Liver (tissue), 9 donors: ENCODE measurements around the gene SOAT1. TPM values are rescaled to one million over a fixed set of nuclear protein-coding genes. Genes with fewer than 3 reads are reported as not detected.

ENCODE experiments used
- DNase-seq: peaks from one replicate; pipeline ENCODE4 v3.0.0-alpha.2; 2017; ENCODE audit warnings: low spot score
- H3K27ac ChIP-seq, 2 donors: one replicate each; pipeline ENCODE4 v1.7.0; 2013; ENCODE audit warnings: inconsistent platforms in 2 of 2, low read length in 2 of 2, control low read depth in 1 of 2, low read depth in 1 of 2, mild to moderate bottlenecking in 1 of 2
- H3K27me3 ChIP-seq, 4 donors: one replicate each; pipeline versions ENCODE4 v1.6.1 to v1.7.0; 2013; ENCODE audit warnings: low read length in 3 of 4, inconsistent platforms in 1 of 4, mild to moderate bottlenecking in 1 of 4, moderate library complexity in 1 of 4; ENCODE audit not compliant: control insufficient read depth in 4 of 4, insufficient read depth in 4 of 4
- H3K36me3 ChIP-seq, 4 donors: one replicate each; pipeline versions ENCODE4 v1.6.1 to v1.7.0; 2013; ENCODE audit warnings: low read length in 3 of 4, mild to moderate bottlenecking in 3 of 4, low read depth in 1 of 4, moderate library complexity in 1 of 4; ENCODE audit not compliant: control insufficient read depth in 4 of 4, insufficient read depth in 3 of 4
- H3K4me1 ChIP-seq, 4 donors: one replicate each; pipeline versions ENCODE4 v1.6.1 to v1.7.0; 2013; ENCODE audit warnings: low read length in 3 of 4, mild to moderate bottlenecking in 3 of 4, moderate library complexity in 1 of 4; ENCODE audit not compliant: control insufficient read depth in 4 of 4, insufficient read depth in 4 of 4
- H3K4me3 ChIP-seq, 3 donors: one replicate each; pipeline versions ENCODE4 v1.6.1 to v1.7.0; 2013; ENCODE audit warnings: low read length in 3 of 3, control low read depth in 1 of 3, low read depth in 1 of 3, mild to moderate bottlenecking in 1 of 3
- H3K9ac ChIP-seq, 2 donors: one replicate each; pipeline ENCODE4 v1.7.0; 2013; ENCODE audit warnings: low read length in 2 of 2, mild to moderate bottlenecking in 2 of 2, moderate library complexity in 2 of 2, control low read depth in 1 of 2, low read depth in 1 of 2
- H3K9me3 ChIP-seq, 4 donors: one replicate each; pipeline versions ENCODE4 v1.6.1 to v1.7.0; 2013; ENCODE audit warnings: low read length in 3 of 4; ENCODE audit not compliant: control insufficient read depth in 4 of 4
- ATF3 ChIP-seq: IDR thresholded peaks from 2 replicates; pipeline ENCODE4 v1.6.1; 2016; ENCODE audit warnings: antibody characterized with exemption
- CTCF ChIP-seq: fragments of 150-350 bp; IDR thresholded peaks from 2 replicates; pipeline ENCODE4 v1.5.1; 2017; ENCODE audit warnings: improper control_type of control experiment, low read depth, low read length; ENCODE audit not compliant: missing input control
- EGR1 ChIP-seq, 2 donors: IDR thresholded peaks; 2 replicates each; pipeline ENCODE4 v1.6.1; 2016 to 2018; ENCODE audit warnings: antibody characterized with exemption in 2 of 2, low read depth in 2 of 2
- FOXA1 ChIP-seq: IDR thresholded peaks from 2 replicates; pipeline ENCODE4 v1.6.1; 2016; ENCODE audit warnings: antibody characterized with exemption
- FOXA2 ChIP-seq: IDR thresholded peaks from 2 replicates; pipeline ENCODE4 v1.6.1; 2016; ENCODE audit warnings: antibody characterized with exemption
- GABPA ChIP-seq, 2 donors: IDR thresholded peaks in 1 of 2; conservative IDR thresholded peaks in 1 of 2; 2 replicates each; pipeline ENCODE4 v1.6.1; 2016; ENCODE audit warnings: antibody characterized with exemption in 2 of 2, mild to moderate bottlenecking in 1 of 2, moderate library complexity in 1 of 2
- HNF4A ChIP-seq, 2 donors: conservative IDR thresholded peaks; 2 replicates each; pipeline ENCODE4 v1.6.1; 2016; ENCODE audit warnings: antibody characterized with exemption in 2 of 2, mild to moderate bottlenecking in 2 of 2
- HNF4G ChIP-seq: IDR thresholded peaks from 2 replicates; pipeline ENCODE4 v1.6.1; 2016; ENCODE audit warnings: antibody characterized with exemption
- JUND ChIP-seq, 2 donors: IDR thresholded peaks; 2 replicates each; pipeline ENCODE4 v1.6.1; 2016; ENCODE audit warnings: antibody characterized with exemption in 2 of 2
- NR2F2 ChIP-seq: IDR thresholded peaks from 2 replicates; pipeline ENCODE4 v1.6.1; 2016; ENCODE audit warnings: antibody characterized with exemption
- RAD21 ChIP-seq, 2 donors: IDR thresholded peaks; 2 replicates each; pipeline ENCODE4 v1.6.1; 2016; ENCODE audit warnings: antibody characterized with exemption in 2 of 2, mild to moderate bottlenecking in 2 of 2
- REST ChIP-seq: IDR thresholded peaks from 2 replicates; pipeline ENCODE4 v1.6.1; 2016; ENCODE audit warnings: antibody characterized with exemption, mild to moderate bottlenecking
- SP1 ChIP-seq: IDR thresholded peaks from 2 replicates; pipeline ENCODE4 v1.6.1; 2018; ENCODE audit warnings: antibody characterized with exemption, mild to moderate bottlenecking
- TAF1 ChIP-seq: conservative IDR thresholded peaks from 2 replicates; pipeline ENCODE4 v1.6.1; 2016; ENCODE audit warnings: antibody characterized with exemption, mild to moderate bottlenecking
- YY1 ChIP-seq: IDR thresholded peaks from 2 replicates; pipeline ENCODE4 v1.6.1; 2016; ENCODE audit warnings: antibody characterized with exemption, mild to moderate bottlenecking
- ZBTB33 ChIP-seq: IDR thresholded peaks from 2 replicates; pipeline ENCODE4 v1.6.1; 2016; ENCODE audit warnings: antibody characterized with exemption
- WGBS: extraction: QIAGEN DNeasy Blood & Tissue Kit; methylation state at CpG from one replicate; pipeline ENCODE4 v1.1.7; 2013; 5-methylcytosine and 5-hydroxymethylcytosine counted together
- polyA plus RNA-seq, 2 donors: library from polyadenylated mRNA; stranded (reverse) in 1 of 2; unstranded in 1 of 2; fragments of 200-250 nt in 1 of 2; fragments of >200 nt in 1 of 2; fragmentation: Nextera tagmentation in 1 of 2; extraction: Ambion mirVana in 1 of 2; gene quantifications; one replicate each; pipeline versions ENCODE4 v1.2.1 to v1.2.3, GENCODE V29; 2013 to 2015
- total RNA-seq, 2 donors: library from RNA; depleted of rRNA; stranded (reverse); fragments of >200 nt; gene quantifications; one replicate each; pipeline ENCODE4 v1.2.3, GENCODE V29; 2014
- donor health status: healthy.
- donor health status: healthy.
- donor health status: healthy.
- donor health status: healthy.
- donor health status: healthy.

Gene SOAT1
- total and polyA plus RNA-seq, 4 donors = 4.3 to 14.0 (median 9.3) TPM

- no peaks in the 10 kb centered on the region for H3K9me3 ChIP-seq
- no peaks in the 10 kb centered on the region for H3K27me3 ChIP-seq
- 87% methylated on average over 2 of the region's 2 CpGs for WGBS
- no peak for DNase-seq
- no peak overlapping the region for H3K27ac ChIP-seq
- peaks cover 0 to 15% (median 2%) of the 10 kb centered on the region in 4 donors for H3K36me3 ChIP-seq
- TF ChIP-seq HNF4G (no peak), ZBTB33 (no peak), GABPA (IDR thresholded peaks at IDR 0.05 in 1 of 2, conservative IDR thresholded peaks at IDR 0.05 in 1 of 2) (no peak), CTCF (no peak), FOXA2 (no peak), EGR1 (IDR thresholded peaks at IDR 0.05; ENCODE audit: low read depth in 2 of 2) (no peak), HNF4A (conservative IDR thresholded peaks at IDR 0.05) (no peak), NR2F2 (no peak), JUND (IDR thresholded peaks at IDR 0.05) (no peak), FOXA1 (no peak), RAD21 (IDR thresholded peaks at IDR 0.05) (no peak), YY1 (no peak), REST (no peak), ATF3 (no peak), TAF1 (no peak)
- H3K4me1 ChIP-seq = no peaks in the 10 kb centered on the region
- H3K9ac ChIP-seq = no peak overlapping the region
- H3K4me3 ChIP-seq = no peak overlapping the region
These were observed 32.2 kb downstream of the SOAT1 start for GRCh38 chr1:179325836-179326235.

- H3K4me1 ChIP-seq = no peaks in the 10 kb centered on the region
- TF ChIP-seq CTCF (no peak), SP1 (no peak), YY1 (no peak), TAF1 (no peak), EGR1 (IDR thresholded peaks at IDR 0.05; ENCODE audit: low read depth in 2 of 2) (no peak)
- H3K27me3 ChIP-seq = no peaks in the 10 kb centered on the region
- peaks cover 0 to 15% (median 2%) of the 10 kb centered on the region in 4 donors for H3K36me3 ChIP-seq
- H3K4me3 ChIP-seq = no peak overlapping the region
- H3K9ac ChIP-seq = no peak overlapping the region
- DNase-seq = no peak
- no peaks in the 10 kb centered on the region for H3K9me3 ChIP-seq
- H3K27ac ChIP-seq = no peak overlapping the region
- 99% methylated on average over 3 of the region's 3 CpGs for WGBS
These were observed 33.1 kb downstream of the SOAT1 start for GRCh38 chr1:179326746-179327145.
